DMS53 treated with DMSO at 0.1 percent for 48 hours (cell line): ENCODE data around the gene SEMA5B.

Experiments
- DNase-seq: peaks from one replicate; lab custom pipeline; 2025; ENCODE audit not compliant: unreplicated experiment; lab: John Stamatoyannopoulos, UW

The SEMA5B gene

DNA sequence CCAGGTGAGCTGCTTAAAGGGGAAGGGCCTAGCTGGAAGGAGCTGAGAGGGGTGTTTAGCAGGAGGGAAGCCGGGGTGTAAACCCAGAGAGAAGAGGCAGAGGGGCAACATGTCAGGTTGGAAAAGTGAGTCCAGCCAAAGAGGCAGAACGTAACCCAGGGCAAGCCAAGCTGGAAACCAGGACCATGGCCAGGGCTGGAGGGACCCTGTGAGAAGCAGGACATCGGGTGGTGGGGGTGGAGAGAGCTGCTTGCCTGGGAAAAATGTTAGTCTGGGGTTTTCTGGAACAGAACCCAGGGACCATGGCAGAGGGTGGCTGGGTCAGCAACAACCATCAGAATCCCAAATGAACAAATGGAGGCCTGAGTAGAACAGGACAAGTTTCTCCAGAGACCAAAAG lies 32.6 kb downstream of the SEMA5B start:
- DNase-seq, result no peak

DNA sequence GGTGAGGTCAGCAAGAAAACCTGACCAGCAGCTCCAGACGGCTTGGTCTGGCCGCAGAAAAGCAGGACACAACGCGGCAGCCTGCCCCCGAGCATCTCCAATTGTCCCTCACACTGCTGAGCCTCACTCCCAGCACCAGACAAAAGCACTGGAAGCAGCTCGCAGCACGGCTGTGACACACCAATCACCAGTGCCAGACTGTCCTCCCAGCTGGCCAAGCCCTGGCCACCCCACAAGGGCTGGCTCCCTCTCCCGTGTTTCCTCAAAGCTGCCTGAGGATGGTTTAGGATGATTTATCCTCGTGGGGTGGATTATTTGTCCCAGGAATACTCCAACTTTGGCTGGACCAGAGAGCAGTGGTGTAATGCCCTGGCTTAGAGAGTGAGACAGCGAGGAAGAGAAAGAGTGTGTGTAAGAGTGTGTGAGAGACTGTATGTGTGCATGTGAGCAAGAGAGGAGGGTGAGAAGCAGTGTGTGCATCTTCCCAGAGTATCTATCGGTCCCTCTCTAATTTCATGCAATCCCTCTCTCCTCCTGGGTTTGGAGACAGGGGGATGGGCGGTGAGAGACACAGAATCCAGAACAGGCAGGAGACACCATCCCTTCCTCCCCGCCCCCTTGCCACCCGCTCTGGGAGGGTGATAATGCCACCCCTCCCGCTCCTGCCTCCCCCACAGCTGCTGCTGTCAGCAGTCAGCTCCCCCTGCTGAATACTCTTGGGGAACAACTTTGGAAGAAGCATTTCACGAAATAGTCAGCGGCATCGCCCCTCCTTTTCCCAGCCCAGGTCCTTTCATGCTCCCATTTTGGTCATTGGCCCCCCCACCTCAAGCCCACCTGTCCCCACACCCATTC lies 34.2 kb downstream of the SEMA5B start:
- no peak for DNase-seq

DNA sequence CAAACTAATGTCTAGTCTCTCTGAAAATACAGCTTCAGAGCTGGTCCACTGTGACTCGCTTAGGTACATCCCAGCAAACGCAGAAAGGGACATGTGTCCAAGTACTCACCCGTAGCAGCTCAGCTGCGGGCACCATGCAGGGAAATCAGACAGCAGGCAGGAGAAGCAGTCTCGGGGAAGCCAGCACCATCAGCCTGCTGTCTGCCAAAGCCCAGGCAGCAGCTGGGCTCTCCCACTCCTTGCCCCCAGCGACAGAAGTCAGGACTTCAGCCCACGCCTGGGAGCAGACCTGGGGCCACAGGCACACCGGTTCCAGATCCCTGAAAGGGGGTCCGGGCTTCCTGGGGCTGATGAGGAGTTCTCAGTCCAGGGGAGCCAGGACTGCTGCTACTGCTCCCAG lies 34.9 kb downstream of the SEMA5B start:
- DNase-seq, result no peak

DNA sequence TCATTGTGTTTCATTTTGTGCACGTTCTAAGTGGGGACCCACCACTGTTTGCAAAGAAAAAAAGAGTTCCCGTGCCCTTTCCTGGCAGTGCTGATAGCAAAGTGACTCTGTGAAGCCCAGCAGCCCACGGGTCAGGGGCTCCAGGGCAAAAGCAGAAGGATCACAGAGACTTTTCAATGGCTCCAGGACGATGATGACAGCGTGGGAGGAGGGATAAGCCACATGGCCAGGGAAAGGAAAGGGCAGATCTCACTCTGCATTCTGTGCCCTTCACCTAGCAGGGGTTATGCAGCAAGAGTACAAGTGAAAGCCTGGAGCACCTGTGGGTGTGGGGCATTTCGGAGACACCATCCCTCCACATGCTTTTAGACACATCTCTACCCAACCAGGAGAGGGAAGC lies 35.4 kb downstream of the SEMA5B start:
- DNase-seq, result no peak

DNA sequence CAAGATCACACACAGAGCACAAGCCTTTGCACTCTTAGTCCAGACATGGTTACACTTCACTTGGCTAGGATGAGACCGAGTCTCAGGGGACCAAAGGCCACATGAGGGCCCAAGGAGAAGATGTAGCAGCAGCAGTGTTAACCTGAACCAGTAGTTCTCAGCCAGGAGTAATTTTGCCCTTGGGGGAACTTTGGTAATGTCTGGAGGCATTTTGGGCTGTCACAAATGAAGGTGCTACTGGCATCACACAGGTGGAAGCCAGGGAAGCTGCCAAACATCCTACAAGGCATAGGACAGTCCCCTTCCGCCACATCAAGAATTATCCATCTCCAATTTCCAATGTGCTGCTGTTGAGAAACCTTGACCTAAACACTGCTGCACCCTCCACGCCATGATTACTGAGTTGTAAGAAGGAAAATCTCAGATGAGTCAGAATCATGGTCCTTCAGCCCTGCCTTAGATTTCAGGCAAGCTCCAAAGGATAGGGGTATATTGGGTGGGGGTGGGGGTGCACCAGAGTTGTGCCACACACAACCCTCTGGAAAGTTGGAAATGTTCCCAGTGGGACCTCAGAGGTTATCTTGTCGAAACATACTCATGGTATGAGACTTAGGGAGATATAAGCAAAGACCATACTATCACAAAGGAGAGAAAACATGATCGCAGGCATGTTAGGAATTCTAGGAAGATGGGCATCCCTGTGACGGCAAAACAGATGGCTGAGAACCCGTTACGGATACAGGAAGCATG lies 36.2 kb downstream of the SEMA5B start:
- DNase-seq, result no peak

DNA sequence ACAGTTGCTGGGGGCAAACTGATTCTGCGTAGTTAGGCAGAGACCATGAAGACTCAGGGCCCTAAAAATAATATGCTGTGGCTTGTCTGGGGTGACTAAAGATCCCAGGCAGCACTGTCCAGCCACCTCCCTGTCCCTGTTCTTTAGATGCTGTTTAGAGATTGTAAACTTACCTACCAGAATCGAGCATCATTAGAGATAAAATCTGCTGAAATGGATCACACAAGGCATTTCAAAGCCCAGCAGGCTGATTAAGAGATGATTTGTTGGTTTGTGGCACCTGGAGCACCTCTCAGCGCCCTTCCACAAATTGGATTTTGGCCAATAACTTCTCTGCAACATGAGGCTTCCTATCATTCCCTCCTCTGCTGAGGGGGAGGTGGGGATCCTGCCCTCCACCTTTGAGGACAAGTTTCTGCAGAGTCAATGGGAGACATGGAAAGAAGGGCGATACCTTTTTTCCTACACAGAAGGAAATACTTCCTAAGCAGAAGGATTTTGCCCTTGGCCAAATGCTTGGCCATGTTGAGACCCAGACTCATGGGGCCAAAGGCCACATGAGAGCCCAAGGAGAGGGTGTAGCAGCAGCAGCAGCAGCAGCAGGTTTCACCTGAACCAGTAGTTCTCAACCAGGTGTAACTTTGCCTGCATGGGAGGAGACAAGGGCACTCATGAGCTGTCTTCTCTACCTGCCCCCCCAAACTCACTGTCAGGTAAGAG lies 37.5 kb downstream of the SEMA5B start:
- no peak for DNase-seq

DNA sequence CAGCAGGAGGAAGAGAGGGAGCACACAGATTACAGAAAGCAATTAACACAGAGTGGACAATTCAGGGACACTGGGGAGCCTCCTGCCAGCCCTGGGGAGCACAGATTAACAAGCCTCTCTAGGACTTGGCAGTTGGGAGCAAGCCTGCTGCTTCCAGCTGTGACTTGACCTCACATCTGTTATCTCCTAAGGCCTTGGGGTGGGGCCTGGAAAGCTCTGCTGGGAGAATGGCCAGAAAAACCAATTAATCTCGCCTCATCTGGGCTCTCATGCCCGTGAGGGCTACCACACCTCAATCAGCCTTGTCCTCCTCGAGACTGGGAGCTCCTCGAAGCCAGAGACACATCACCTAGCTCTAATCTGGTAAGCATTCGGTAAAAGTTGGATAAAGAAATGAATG lies 39.1 kb downstream of the SEMA5B start:
- DNase-seq, result no peak

DNA sequence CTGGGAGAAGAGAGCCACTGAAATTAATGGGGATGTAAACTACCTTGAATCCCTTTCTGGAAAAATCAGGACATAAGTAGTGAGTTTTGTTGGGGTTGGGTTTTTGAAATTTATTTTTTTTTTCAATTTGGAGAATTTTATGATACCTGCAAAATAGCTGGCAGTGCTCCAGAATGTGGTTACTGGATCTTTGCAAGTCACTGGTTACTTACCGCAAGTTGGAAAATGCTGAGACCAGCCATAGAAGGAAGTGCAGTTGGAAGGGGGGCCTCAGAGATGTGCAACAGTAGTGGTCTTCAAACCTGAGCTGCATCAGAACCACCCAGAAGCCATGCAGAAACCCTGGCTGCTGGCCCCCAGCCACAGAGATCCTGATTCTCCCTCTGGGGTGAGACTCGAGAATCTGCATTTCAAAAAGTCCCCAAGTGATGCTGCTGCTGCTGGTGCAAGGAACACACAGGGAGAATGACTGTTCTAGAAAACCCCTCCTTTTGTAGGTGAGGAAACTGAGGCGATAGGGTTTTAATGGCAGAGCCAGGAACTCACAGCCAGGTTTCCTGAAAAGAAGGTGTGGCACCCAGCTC lies 39.7 kb downstream of the SEMA5B start:
- DNase-seq, result no peak

DNA sequence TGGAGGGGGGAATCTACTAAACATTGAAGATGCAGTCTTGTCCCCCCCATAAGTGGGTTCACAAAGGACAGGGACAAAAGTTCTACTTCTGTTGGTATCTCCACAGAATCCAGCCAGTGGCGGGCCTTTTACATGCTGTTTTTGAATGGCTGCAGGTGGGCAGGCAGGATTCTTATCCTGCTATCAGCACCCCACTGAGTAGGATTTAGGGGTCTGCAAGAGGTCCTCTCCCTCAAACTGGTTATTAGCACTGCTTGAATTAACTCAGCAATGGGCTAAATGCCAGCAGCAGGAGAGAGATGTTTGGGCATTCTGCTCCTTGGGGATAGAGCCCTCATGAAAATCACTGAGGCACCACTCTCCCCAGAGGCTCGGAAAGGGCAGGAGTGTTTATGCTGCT lies 40.3 kb downstream of the SEMA5B start:
- DNase-seq, result no peak

DNA sequence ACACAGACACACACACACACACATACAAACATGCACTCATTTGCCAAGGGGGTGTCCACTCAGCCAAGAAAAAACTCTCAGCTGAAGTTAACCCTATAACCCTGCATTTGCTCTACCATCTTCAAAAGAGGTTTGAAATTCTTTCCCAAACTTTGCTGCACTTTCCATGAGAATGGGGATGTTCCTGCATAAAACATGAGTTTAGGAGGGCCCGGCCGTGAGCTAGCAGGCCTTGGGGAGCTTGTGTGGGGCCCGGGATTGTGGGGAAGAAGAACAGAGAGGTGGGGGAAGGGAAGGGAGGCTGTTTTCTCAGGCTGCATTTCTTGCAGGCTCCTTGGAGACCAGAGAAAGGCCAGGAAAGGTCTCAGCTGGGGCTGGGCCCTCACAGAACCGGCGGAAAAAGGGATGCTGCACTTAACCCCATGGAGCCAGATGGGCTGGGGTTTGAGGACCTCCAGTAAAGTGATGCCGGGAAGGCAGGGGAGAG lies 40.8 kb downstream of the SEMA5B start:
- no peak for DNase-seq

DNA sequence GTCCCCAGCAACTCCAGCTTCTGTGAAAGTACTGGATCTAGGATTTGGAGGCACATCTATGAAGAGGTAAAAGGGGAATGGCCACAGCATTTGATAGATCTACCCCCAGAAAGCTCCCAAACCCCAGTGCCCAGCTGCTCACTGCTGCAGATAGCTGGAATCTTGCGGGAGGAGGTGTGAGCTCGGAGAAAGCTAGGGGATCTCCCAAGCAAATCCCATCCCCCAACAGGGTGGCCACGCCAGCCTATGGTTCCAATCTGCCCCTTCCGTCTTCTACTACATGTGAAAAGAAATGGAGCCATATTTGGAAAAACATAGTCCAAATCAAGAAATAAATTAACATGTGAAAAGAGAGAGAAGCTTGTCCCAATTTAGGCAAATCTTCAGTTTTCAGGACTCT lies 42.0 kb downstream of the SEMA5B start:
- DNase-seq, result no peak

DNA sequence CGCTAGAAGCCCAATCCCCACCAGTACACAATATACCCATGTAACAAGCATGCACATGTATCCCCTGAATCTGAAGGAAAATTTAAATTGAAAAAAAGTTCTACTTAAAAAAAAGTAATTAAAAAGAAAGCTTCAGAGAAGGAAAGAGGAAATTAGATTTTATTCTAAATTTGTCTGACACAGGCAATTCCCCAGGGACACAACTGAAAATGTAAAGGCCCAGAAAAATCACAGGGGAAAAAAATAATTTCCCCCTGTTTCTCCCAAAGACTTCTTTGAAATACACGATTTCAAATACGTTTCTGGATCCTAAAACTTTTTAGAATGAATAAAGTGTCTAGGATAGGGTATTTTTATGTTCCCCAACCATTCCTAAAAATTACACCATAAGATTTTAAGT lies 42.9 kb downstream of the SEMA5B start:
- DNase-seq, result no peak

DNA sequence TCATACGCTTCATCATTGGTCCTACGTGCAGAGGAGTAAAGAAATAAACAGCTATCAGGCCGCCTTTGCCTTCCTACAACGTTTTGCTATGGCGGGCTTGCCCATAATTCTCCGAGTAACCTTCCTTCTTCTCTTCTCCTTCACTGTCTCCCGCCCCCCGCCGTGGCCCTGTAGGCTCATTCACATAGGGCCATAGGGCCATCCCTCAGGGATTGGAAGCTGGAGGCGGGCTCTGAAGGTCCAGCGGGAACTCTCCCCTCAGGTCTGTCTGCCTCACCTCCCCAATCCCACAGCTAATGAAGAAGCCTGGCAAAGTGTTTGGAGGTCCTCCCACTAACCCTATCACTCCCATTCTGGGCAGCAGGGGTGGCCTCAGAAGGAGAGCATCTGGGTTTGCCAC lies 43.6 kb downstream of the SEMA5B start:
- no peak for DNase-seq

DNA sequence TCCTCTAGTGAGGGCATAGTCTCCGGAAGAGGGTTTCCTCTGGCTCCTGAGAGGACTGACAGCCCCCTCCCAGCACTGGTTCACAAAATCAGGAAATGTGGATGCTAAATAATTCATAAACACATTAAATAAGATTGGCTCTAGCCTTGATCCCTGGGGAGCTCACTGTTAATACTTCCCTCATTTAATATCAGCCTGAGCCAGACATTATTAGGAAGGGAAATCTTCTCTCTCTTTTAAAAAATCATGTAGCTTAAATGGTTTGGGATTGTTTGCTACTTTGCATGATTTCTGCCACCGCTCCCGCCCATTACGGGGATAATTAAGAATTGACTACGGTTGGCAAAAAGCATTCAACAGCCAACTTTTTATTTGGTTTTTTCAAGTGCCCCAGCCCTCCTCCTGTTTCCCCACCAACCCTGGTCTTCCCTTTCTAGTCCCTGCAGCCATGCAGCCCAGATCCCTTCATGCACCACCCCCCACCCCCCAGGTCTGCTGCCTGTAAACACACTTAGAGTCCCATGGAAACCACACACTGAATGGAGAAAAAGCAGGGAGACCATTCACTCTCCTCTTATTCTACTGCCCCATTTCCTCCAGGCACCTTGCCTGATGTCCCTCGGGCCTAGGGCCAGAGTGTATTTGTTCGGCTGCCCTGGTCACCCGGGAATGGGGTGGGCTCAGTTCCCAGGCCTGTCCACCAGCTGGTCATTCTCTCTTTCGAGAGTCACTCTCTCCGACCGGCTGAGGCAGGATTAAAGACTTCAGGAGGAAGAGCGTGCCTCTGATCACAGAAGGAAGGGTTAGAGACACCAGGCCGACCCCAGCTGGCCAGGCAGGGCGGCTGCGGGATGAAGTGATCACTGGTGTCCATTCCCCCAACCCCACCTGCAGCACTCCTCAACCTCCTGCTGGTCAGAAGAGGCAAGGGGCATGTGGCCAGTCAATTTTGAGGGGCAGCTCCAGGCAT lies 45.1 kb downstream of the SEMA5B start:
- no peak for DNase-seq

DNA sequence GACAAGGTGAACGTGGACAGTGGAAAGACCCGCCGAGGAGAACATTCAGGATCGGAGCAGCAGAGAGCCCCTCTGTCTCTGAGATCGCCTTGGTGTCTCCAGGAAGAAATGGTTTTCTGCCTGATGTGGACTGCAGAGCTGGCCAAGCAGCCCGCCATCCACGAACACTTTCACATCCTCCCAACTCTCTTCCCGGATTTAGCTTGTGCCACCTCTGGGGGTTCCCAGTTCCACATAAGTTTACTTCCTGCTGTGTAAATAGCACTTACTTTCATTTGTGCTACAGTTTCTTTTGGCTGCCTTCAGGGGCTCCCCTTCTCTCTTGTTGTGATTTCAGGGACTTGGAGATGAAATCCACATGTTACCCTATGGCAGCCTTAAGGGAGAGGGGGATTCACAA lies 48.4 kb downstream of the SEMA5B start:
- DNase-seq, result no peak

DNA sequence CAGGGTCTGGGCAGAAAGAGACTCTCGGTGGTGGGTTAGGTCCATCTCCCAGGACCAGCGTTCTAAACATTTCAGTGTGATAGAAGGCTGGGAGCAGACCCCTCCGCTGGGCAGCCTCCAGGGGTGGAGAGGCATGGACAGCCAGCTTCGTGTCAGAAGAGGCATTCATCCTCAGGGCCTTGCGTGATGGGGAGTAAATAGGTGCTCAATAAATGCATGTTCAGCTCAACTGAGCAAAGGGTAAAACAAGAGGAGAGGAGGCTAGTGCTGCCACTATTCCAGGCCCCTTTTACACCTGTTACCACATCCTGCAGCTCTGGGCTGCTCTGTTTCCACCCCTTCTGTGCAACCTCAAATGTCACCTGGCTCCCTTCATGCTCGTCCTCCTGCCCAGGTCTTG lies 49.0 kb downstream of the SEMA5B start:
- DNase-seq, result no peak

DNA sequence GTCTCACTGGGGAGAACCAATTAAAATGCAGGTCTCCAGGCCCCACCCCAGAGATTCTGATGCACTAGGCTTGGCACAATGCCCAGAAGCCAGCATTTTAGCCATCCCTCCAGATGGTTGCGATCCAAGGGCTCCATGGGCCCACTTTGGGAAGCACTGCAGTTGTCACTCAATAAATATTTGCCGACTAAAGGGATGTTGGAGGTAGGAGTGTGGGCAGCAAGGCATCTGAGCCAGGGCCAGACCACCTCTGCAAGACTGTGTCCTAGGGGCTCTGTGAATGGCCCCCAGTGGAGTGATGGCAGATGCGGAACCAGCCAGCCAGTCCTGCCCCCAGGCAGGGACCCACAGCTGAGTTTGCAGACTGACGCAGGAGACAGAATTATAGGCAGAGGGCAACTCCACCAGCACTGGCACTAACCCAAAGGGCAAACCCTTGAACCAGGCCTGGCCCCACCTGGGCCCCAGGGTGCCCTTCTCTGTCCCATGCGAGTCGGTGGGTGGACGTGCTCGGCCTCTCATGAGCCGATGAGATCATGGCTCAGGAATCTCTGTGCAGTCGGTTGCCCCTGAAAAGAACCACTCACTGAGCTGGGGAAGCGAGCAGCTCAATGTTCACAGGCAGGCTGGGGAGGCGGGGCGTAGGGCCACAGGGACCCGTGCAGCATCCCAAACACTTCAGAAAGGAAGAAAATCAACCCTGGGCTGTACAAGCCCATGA lies 49.7 kb downstream of the SEMA5B start:
- DNase-seq, result no peak

DNA sequence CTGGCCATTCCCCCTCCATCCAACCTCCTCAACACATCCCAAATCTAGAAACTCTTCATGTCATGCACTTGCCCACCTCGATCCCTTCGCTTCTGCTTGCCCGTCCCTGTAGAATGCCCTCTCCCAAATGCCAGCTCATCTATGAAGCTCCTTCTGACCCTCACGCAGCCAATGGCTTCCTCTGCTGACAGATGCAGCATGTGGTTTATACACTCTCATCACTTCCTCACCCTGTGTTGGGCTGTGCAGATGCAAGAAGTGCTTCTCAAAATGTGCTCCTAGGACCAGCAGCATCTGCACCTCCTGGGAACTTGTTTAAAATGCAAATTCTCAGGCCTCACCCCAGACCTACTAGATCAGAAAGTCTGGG lies 51.7 kb downstream of the SEMA5B start:
- DNase-seq, result no peak

DNA sequence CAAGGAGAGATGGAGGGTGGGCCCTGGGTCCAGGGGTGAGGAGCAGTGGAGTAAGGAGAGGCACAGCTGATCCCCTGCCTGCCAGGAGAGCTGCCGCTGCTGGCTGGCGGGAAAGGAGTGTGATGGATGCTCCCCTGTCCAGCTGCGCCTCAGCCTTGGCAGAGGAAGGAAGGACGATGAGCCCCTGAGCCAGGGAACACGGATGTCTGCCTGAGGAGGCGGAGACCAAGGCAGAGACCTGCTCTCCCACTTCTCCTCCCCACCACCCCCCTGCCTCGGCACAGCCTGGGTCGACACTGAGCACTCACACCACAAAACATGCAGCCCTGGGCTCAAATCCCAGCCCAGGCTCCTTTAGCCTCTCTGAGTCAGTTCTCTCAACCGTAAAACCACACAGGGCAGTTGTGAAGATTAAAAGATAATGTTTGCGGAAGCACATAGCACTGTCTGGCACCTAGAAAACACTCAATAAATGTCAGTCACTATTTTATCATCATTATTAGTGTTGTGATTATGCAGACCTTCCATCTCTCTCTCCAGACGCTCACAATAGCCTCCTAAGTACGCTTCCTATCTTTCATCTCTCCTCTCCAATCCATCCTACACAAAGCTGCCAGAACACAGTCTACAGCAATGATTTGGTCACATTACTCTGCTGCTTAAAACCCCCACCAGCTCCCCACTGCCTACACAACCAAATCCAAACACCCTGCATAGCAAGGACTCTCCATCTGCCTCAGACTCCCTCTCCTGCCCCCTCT lies 52.2 kb downstream of the SEMA5B start:
- no peak for DNase-seq
